OCI-M1 (cell line): ENCODE results near the gene ASIC2.

Experiments
- DNase-seq: peaks from one replicate; lab custom pipeline; 2025; lab: John Stamatoyannopoulos, UW

The ASIC2 gene

GRCh38 chr17:33242375-33243124, 50.5 kb downstream of the ASIC2 start:
- DNase-seq: no peak

GRCh38 chr17:33241390-33241789, 51.7 kb downstream of the ASIC2 start:
- DNase-seq: no peak

- DNase-seq: no peak
These were observed 52.7 kb downstream of the ASIC2 start for GRCh38 chr17:33240362-33240761.

- no peak for DNase-seq
These were observed 53.4 kb downstream of the ASIC2 start for GRCh38 chr17:33239702-33240101.

- DNase-seq: no peak
These were observed 58.0 kb downstream of the ASIC2 start for GRCh38 chr17:33234930-33235685.

- no peak for DNase-seq
These were observed 58.9 kb downstream of the ASIC2 start for GRCh38 chr17:33234233-33234632.

- peak; percentile 8 for DNase-seq
These were observed 59.3 kb downstream of the ASIC2 start for GRCh38 chr17:33233811-33234177.

- no peak for DNase-seq
These were observed 63.6 kb downstream of the ASIC2 start for GRCh38 chr17:33229499-33229898.

GRCh38 chr17:33229028-33229427, 64.1 kb downstream of the ASIC2 start:
- DNase-seq: no peak

GRCh38 chr17:33228548-33228947, 64.5 kb downstream of the ASIC2 start:
- DNase-seq: no peak

GRCh38 chr17:33227911-33228310, 65.2 kb downstream of the ASIC2 start:
- no peak for DNase-seq

GRCh38 chr17:33225994-33226393, 67.1 kb downstream of the ASIC2 start:
- no peak for DNase-seq

GRCh38 chr17:33225509-33225908, 67.6 kb downstream of the ASIC2 start:
- no peak for DNase-seq

- DNase-seq: no peak
These were observed 73.1 kb downstream of the ASIC2 start for GRCh38 chr17:33220036-33220435.

- DNase-seq: no peak
These were observed 74.1 kb downstream of the ASIC2 start for GRCh38 chr17:33218698-33219601.

- DNase-seq: no peak
These were observed 75.2 kb downstream of the ASIC2 start for GRCh38 chr17:33217891-33218290.

GRCh38 chr17:33214996-33215395, 78.1 kb downstream of the ASIC2 start:
- DNase-seq: no peak

- no peak for DNase-seq
These were observed 82.8 kb downstream of the ASIC2 start for GRCh38 chr17:33210285-33210684.

- DNase-seq: no peak
These were observed 83.4 kb downstream of the ASIC2 start for GRCh38 chr17:33209671-33210070.

- DNase-seq: no peak
These were observed 85.9 kb downstream of the ASIC2 start for GRCh38 chr17:33207231-33207630.

GRCh38 chr17:33205552-33205951, 87.5 kb downstream of the ASIC2 start:
- no peak for DNase-seq

GRCh38 chr17:33204701-33205100, 88.4 kb downstream of the ASIC2 start:
- no peak for DNase-seq

GRCh38 chr17:33204156-33204555, 88.9 kb downstream of the ASIC2 start:
- no peak for DNase-seq
